ENCODE measurements around the gene DNAAF1.

DNAAF1 gene

DNA sequence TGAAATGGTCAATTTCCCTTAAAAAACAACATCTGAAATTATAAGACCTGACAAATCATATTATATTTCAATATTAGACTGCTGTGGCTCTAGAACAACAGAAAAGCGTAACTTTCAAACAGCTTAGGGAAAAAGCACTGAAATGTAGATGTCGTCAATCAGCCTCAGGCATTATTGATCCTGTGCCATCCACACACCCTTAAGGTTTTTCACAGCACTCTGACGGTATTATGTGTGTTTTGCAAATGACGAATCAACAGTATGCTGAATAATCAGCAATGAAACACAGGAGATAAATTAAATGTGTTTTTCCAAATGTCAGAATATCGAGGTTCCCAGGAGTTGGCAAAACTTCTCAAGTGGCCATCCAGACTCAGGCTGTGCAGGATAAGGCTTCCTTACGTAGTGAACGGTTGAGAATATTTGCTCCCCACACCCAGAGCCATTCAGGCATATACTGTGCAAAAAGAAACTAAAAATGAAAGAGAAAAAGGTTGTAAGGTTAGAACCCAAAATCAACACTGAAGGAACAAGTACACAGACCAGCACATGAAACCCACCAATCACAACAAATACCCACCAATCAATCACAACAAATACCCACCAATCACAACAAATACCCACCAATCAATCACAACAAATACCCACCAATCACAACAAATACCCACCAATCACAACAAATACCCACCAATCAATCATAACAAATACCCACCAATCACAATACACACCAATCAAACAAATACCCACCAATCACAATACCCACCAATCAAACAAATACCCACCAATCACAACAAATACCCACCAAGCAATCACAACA, 20.6 kb upstream of the DNAAF1 start:
- DNase-seq (no peak), ATAC-seq (no peak)

- ATAC-seq = no peak
- no peak for DNase-seq
Measured at GRCh38 chr16:84131117-84131516, 14.0 kb upstream of the DNAAF1 start.

GRCh38 chr16:84132527-84133285, 12.4 kb upstream of the DNAAF1 start:
- no peak for ATAC-seq
- DNase-seq = no peak

DNA sequence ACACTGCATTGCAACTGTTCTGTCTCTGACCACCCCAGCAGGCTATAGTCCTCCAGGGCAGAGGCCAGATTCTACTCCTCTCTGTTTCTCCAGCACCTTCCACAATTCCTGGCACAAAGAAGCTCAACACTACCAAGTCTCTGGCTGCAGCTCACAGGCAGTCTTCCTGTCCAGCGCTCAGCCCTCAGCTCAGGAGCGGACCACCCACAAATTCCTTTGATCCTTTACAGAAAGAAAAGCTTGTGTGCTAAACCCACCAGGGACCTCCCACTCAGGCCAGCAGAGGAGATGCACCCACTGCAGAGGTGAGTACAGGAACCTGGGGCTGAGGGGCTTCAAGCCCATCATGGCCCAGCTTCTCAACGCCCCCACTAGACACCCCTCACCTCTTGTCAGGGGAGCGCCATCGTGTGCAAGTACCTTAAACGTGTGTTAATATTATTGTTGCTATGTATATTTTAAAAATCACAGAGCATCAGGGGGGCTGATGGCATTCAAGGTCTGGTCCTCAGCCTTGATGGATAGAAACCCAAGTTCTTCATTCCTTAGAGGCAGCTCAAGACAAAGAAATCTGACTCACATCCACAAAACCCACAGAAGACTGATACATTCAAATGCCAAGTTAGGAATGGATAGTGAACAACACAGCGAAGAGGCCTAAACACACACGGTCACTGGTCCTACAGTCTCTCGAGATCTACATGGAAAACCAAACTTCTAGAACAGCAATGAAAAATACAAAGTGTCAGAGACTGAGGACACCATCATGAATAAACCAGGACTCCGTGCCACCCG, 8.6 kb upstream of the DNAAF1 start:
- ATAC-seq = peak; percentile 22
- no peak for DNase-seq

- DNase-seq = no peak
- ATAC-seq = peak; percentile 11
Measured at GRCh38 chr16:84137287-84137686, 7.8 kb upstream of the DNAAF1 start.

GRCh38 chr16:84137769-84138357, 7.2 kb upstream of the DNAAF1 start:
- ATAC-seq (no peak), DNase-seq (no peak)

- DNase-seq = no peak
- ATAC-seq = no peak
Measured at GRCh38 chr16:84138500-84138823, 6.6 kb upstream of the DNAAF1 start.

- DNase-seq (peak; percentile 50), ATAC-seq (peak; percentile 93)
Measured at GRCh38 chr16:84138824-84139627, 6.1 kb upstream of the DNAAF1 start.

DNA sequence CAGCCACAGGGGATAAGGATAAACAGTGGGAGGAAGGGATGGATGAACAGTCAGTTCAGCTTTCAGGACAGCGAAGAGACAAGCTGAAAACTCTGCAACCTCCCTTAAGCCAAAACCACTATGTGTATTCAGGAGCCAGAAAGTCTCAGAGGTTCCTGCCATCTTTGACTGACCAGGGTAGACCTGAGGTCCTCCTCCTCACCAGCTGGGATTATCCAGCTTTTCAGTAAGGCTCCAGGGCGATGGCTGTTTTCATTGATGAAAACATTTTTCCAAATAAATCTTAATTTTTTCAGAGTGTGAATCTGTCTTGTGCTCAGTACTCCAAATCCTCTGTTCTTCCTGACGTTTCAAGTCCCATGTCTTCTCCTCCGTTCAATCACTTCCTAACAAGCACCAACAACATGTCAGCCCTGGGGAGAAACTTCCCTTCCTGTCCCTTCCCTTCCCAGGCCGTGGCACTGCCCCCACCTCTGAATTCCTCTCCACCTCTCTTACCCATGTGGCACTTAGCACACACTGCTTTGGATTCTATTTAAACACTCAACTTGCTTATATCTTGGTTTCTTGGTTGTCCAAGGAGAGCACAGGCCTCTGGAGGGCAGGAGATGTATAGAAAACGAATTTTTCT, 5.4 kb upstream of the DNAAF1 start:
- ATAC-seq = no peak

DNA sequence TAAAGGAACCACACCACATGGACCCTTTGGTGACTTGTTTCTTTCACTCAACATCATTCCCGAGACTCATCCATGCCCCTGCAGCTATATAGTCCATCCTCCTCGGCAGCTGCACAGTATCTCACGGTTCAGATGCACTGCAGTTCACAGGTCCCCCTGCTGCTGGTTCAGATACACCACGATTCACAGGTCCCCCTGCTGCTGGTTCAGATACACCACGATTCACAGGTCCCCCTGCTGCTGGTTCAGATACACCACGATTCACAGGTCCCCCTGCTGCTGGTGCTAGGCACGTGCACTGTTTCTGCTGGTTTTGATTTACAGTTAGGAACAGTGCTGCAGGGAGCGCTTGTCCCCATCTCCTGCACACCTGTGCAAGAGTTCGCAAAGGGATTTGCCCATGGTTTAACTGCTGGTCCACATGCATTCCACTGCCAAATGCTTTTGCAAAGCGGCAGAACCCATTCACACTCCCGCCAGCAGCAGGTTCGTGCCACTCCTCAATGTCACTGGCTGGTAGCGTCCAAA, 3.9 kb upstream of the DNAAF1 start:
- DNase-seq (no peak), ATAC-seq (no peak)

More for the DNA sequence above, 5.4 kb upstream of the DNAAF1 start:
- no peak for DNase-seq

DNA sequence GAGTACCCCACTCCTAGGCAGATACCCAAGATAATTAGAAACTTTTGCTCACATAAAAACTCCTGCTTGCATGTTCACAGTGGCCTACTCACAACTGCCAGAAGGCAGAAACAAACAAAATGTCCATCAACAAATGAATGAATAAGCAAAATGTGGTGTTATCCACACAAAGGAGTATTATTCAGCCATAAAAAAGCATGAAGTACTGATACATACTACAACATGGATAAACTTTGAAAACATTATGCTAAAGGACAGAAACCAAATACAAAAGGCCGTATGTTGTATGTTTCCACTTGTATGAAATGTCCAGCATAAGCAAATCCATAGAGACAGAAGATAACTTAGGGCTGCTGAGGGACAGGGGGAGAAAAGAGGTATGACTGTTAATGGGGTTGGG, 2.0 kb upstream of the DNAAF1 start:
- ATAC-seq (no peak), DNase-seq (no peak)

- ATAC-seq (no peak), DNase-seq (no peak)
Measured at GRCh38 chr16:84143784-84144199, 1.3 kb upstream of the DNAAF1 start.

GRCh38 chr16:84144209-84144858, 774 bp upstream of the DNAAF1 start:
- DNase-seq = peak; percentile 60
- no peak for ATAC-seq

- ATAC-seq (no peak), DNase-seq (no peak)
Measured at GRCh38 chr16:84150926-84151325, 5.8 kb downstream of the DNAAF1 start.

DNA sequence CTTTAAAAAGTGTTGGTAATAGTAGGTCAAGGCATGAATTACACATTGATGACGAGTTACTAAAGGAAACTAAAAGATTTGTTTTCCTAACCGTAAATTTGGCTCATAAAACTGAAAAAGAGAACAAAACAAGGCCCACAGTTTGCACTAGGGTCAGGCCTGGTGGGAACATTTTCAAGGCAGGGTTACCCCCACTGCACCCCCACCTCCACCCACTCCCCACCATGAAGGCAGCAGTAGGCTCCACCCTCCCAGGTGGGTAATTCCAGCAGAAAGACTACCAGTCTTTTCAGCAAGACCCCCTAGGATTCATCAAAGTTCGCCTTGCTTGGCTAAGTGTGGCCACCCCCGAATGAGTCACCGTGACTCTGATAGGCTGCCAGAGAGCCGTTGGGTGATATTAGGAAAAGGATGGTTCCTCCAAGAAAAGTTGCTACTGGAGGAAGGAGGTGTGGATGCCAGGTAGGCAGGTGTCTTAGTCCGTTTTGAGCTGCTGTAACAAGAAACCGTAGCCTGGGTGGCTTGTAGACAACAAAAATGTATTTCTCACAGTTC, 8.6 kb downstream of the DNAAF1 start:
- ATAC-seq (no peak), DNase-seq (no peak)

DNA sequence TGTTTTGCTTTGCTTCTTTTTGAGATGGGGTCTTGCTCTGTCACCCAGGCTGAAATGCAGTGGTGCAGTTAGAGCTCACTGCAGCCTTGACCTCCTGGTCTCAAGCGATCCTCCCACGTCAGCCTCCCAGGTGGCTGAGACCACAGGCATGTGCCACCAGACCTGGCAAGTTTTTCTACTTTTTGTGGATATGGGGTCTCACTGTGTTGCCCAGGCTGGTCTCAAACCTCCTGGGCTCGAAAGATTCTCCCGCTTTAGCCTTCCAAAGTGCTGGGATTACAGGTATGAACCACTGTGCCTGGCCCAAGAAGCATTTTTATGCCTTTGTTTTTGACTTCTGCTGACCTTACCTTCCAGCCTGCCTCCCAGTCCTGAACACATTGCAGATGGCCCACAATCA, 10.1 kb downstream of the DNAAF1 start:
- ATAC-seq = no peak
- no peak for DNase-seq

DNA sequence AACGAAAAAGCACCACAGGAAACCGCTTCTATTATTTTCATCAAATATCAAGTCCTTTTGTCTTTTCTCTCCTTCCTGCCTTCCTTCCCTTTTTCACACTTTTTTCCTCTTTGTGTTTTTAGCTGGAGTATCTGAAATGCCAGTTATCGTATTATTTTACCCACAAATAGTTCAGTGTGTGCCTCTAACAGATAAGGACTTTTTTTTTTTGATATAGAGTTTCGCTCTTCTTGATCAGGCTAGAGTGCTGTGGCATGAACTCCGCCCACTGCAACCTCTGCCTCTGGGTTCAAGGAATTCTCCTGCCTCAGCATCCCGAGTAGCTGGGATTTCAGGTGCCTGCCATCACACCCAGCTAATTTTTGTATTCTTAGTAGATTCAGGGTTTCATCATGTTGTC, 10.7 kb downstream of the DNAAF1 start:
- DNase-seq (no peak), ATAC-seq (no peak)

GRCh38 chr16:84156342-84156784, 11.3 kb downstream of the DNAAF1 start:
- no peak for ATAC-seq

GRCh38 chr16:84159007-84159406, 13.9 kb downstream of the DNAAF1 start:
- no peak for DNase-seq
- no peak for ATAC-seq

More at GRCh38 chr16:84156342-84156784, 11.3 kb downstream of the DNAAF1 start:
- DNase-seq = no peak

- DNase-seq = no peak
- no peak for ATAC-seq
Measured at GRCh38 chr16:84159800-84160199, 14.7 kb downstream of the DNAAF1 start.
